Upper lobe of left lung (tissue), 6 donors: ENCODE data around the gene MYO9A. TPM values are rescaled to one million over a fixed set of nuclear protein-coding genes. Genes with fewer than 3 reads are reported as not detected.

ENCODE experiments used
- ATAC-seq, 2 donors: fragments of 200-7000 bp; cut with Tn5 transposase; one replicate each; pipeline ENCODE4 v1.9.1; 2022; ENCODE audit warnings: mild to moderate bottlenecking in 2 of 2, moderate library complexity in 2 of 2; ENCODE audit not compliant: low FRiP score in 2 of 2
- DNase-seq, 2 donors: peaks; one replicate each; pipeline ENCODE4 v3.0.0-alpha.2; 2019 to 2020
- H3K27ac ChIP-seq, 4 donors: fragments of 200-600 bp; sonication (generic); one replicate each; pipeline ENCODE4 v1.5.1; 2016 to 2019
- H3K27me3 ChIP-seq, 4 donors: fragments of 200-600 bp; sonication (generic); one replicate each; pipeline ENCODE4 v1.5.1; 2017 to 2019
- H3K36me3 ChIP-seq, 4 donors: fragments of 200-600 bp; sonication (generic); one replicate each; pipeline ENCODE4 v1.5.1; 2016 to 2019
- H3K4me1 ChIP-seq, 4 donors: fragments of 200-600 bp; sonication (generic); one replicate each; pipeline ENCODE4 v1.5.1; 2018 to 2019
- H3K4me3 ChIP-seq, 4 donors: fragments of 200-600 bp; sonication (generic); one replicate each; pipeline ENCODE4 v1.5.1; 2017 to 2019; ENCODE audit warnings: mild to moderate bottlenecking in 2 of 4, moderate library complexity in 1 of 4
- H3K9me3 ChIP-seq, 4 donors: fragments of 200-600 bp; sonication (generic); one replicate each; pipeline ENCODE4 v1.5.1; 2018 to 2019
- CTCF ChIP-seq, 6 experiments: fragments of 450-650 bp in 4 of 6; fragments of 200-600 bp in 2 of 6; sonication (generic) in 2 of 6; IDR thresholded peaks; one replicate each; pipeline ENCODE4 v1.5.1; 2016 to 2019; ENCODE audit warnings: antibody characterized with exemption in 6 of 6
- EP300 ChIP-seq, 4 donors: sonication (generic); formaldehyde crosslinking; IDR thresholded peaks; one replicate each; pipeline ENCODE4 v1.5.1; 2017; ENCODE audit warnings: antibody characterized with exemption in 4 of 4, control low read depth in 2 of 4
- POLR2A ChIP-seq, 4 donors: fragments of 450-650 bp; IDR thresholded peaks; one replicate each; pipeline ENCODE4 v1.5.1; 2016 to 2017; ENCODE audit warnings: antibody characterized with exemption in 4 of 4, mild to moderate bottlenecking in 2 of 4
- POLR2AphosphoS5 ChIP-seq, 2 donors: sonication (generic); formaldehyde crosslinking; IDR thresholded peaks; one replicate each; pipeline ENCODE4 v1.5.1; 2017; ENCODE audit warnings: antibody characterized with exemption in 2 of 2
- WGBS, 2 donors: methylation state at CpG; one replicate each; pipeline ENCODE4 v1.1.5; 2017 to 2018; 5-methylcytosine and 5-hydroxymethylcytosine counted together
- total RNA-seq, 6 donors: library from RNA; depleted of rRNA in 4 of 6; stranded (reverse); fragments of >200 nt in 4 of 6; gene quantifications; one replicate each; pipeline versions ENCODE4 v1.1.0 to v1.2.1, GENCODE V29; 2016 to 2021
- donor health status: DM: no; HTN: no; CAD: no; lungs with moderate emphysema.
- donor health status: DM: no; HTN: yes; CAD: no; lungs with severe emphysema.

MYO9A gene
- total RNA-seq, 6 donors from 2014 or later = 53.2 to 143 (median 76.5) TPM

DNA sequence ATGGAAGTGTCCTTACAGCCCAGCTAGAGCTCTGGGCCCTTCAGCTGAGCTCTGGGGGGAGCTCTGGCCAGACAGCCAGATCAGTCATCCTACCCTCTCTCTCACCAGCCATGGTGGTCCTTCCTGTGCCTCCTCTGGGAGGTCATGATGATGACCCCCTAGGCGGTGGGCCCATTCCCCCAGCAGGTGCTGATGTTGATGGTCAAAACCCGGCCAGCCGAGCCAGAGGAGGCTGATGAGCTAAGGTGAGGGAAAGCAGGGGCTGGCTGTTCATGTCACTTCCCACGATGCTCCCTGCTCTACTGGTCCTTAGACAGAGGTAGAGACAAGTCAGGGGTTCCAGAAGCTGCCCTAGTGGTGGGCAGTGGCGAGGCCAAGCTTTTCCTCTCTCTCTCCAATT, 44.6 kb upstream of the MYO9A start:
- WGBS, 2 donors = 93% methylated on average over 3 to 5 of the region's 5 CpGs
- Histone ChIP-seq H3K36me3 (no peaks in the 10 kb centered on the region), H3K9me3 (no peaks in the 10 kb centered on the region), H3K4me3 (no peak overlapping the region), H3K27me3 (no peaks in the 10 kb centered on the region), H3K4me1 (peaks cover 11 to 15% (median 13%) of the 10 kb centered on the region in 4 donors), H3K27ac (peak overlapping the region; percentile 48 to 56 (median 52))
- TF ChIP-seq CTCF (IDR thresholded peaks at IDR 0.05) (no peak), POLR2AphosphoS5 (IDR thresholded peaks at IDR 0.05) (no peak), POLR2A (IDR thresholded peaks at IDR 0.05) (no peak), EP300 (IDR thresholded peaks at IDR 0.05) (no peak)
- ATAC-seq (no peak), DNase-seq (no peak)

GRCh38 chr15:72161361-72162132, 43.6 kb upstream of the MYO9A start:
- peak in 1 of 2 donors; percentile 44 for DNase-seq
- 62 to 67% methylated on average over 5 to 7 of the region's 7 CpGs for WGBS, 2 donors
- Histone ChIP-seq H3K36me3 (no peaks in the 10 kb centered on the region), H3K4me3 (no peak overlapping the region), H3K4me1 (peaks cover 11 to 14% (median 13%) of the 10 kb centered on the region in 4 donors), H3K27me3 (no peaks in the 10 kb centered on the region), H3K27ac (peak overlapping the region; percentile 48 to 68 (median 52)), H3K9me3 (no peaks in the 10 kb centered on the region)
- TF ChIP-seq CTCF (IDR thresholded peaks at IDR 0.05) (no peak), POLR2AphosphoS5 (IDR thresholded peaks at IDR 0.05) (no peak), EP300 (IDR thresholded peaks at IDR 0.05) (no peak), POLR2A (IDR thresholded peaks at IDR 0.05) (no peak)
- peak; percentile 19 to 71 for ATAC-seq

- 83 to 92% methylated on average over 4 to 5 of the region's 5 CpGs for WGBS, 2 donors
- ATAC-seq (no peak), DNase-seq (no peak)
- Histone ChIP-seq H3K9me3 (no peaks in the 10 kb centered on the region), H3K27me3 (no peaks in the 10 kb centered on the region), H3K27ac (peak overlapping the region; percentile 12 to 68 (median 38)), H3K4me1 (peaks cover 11 to 20% (median 17%) of the 10 kb centered on the region in 4 donors), H3K4me3 (no peak overlapping the region), H3K36me3 (no peaks in the 10 kb centered on the region)
- TF ChIP-seq POLR2AphosphoS5 (IDR thresholded peaks at IDR 0.05) (no peak), CTCF (IDR thresholded peaks at IDR 0.05) (no peak), EP300 (IDR thresholded peaks at IDR 0.05) (no peak), POLR2A (IDR thresholded peaks at IDR 0.05) (no peak)
These were observed 42.8 kb upstream of the MYO9A start for GRCh38 chr15:72160696-72161245.

DNA sequence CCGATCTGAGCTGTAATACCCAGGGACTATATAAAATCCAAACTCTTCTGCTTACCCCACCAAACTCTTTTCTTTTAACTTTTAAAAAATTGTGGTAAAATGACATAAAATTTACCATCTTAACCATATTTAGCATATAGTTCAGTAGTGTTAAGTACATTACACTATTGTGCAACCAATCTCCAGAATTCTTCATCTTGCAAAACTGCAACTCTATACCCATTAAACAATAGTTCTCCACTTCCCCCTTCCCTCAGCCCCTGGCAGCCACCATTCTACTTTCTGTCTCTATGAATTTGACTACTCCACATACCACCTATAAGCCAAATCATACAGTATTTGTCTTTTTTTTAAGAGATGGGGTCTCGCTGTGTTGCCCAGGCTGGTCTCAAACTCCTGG, 39.0 kb upstream of the MYO9A start:
- Histone ChIP-seq H3K36me3 (no peaks in the 10 kb centered on the region), H3K27ac (peak overlapping the region; percentile 72 to 85 (median 76)), H3K4me1 (peaks cover 30 to 42% (median 37%) of the 10 kb centered on the region in 4 donors), H3K27me3 (no peaks in the 10 kb centered on the region), H3K4me3 (peak overlapping the region in 2 of 4 donors; percentile 53 to 57), H3K9me3 (no peaks in the 10 kb centered on the region)
- 67 to 75% methylated on average over 2 of the region's 2 CpGs for WGBS, 2 donors
- TF ChIP-seq POLR2AphosphoS5 (IDR thresholded peaks at IDR 0.05) = no peak
- DNase-seq (no peak), ATAC-seq (no peak)
